GM21825 (cell line): Measurements from ENCODE around the gene HNMT.
"Not testable (repeated sequence)": the region's sequence is repeated elsewhere in the genome, so short reads cannot be mapped to it uniquely, and the experiment has no call there.

Experiments used
- ATAC-seq: cut with Tn5 transposase; IDR thresholded peaks from one replicate; pipeline ENCODE4 v1.9.1; 2021; ENCODE audit warnings: mild to moderate bottlenecking, moderate library complexity; ENCODE audit not compliant: unreplicated experiment

The HNMT gene

GRCh38 chr2:138037090-138037489 is 72.8 kb downstream of the HNMT start:
- no peak for ATAC-seq

GRCh38 chr2:138040616-138041015 is 76.3 kb downstream of the HNMT start:
- ATAC-seq = no peak

GRCh38 chr2:138042311-138042710 is 78.0 kb downstream of the HNMT start:
- ATAC-seq = no peak

GRCh38 chr2:138043588-138043987 is 79.3 kb downstream of the HNMT start:
- ATAC-seq = not testable (repeated sequence)

GRCh38 chr2:138058427-138058826 is 94.2 kb downstream of the HNMT start:
- ATAC-seq = no peak

- no peak for ATAC-seq
These were observed 95.4 kb downstream of the HNMT start for GRCh38 chr2:138059487-138060300.

GRCh38 chr2:138060301-138060635 is 96.0 kb downstream of the HNMT start:
- ATAC-seq = no peak

- no peak for ATAC-seq
These were observed 97.7 kb downstream of the HNMT start for GRCh38 chr2:138061961-138062360.

- no peak for ATAC-seq
These were observed 98.9 kb downstream of the HNMT start for GRCh38 chr2:138063181-138063580.
